GM12875 (cell line): Measurements from ENCODE around the gene CELSR3.

Experiments used
- H3K4me3 ChIP-seq: one replicate; pipeline ENCODE4 v1.5.1; 2011; ENCODE audit warnings: low read depth, low read length, control low read depth
- CTCF ChIP-seq: IDR thresholded peaks from 2 replicates; pipeline ENCODE4 v1.5.1; 2011; ENCODE audit warnings: low read depth, mild to moderate bottlenecking, control low read depth, inconsistent platforms, low read length, moderate library complexity, borderline replicate concordance; ENCODE audit not compliant: insufficient read depth

CELSR3 gene

GRCh38 chr3:48639944-48640606 is 22.6 kb downstream of the CELSR3 start:
- H3K4me3 ChIP-seq = no peak overlapping the region
- TF ChIP-seq CTCF = no peak

- TF ChIP-seq CTCF = no peak
- H3K4me3 ChIP-seq = no peak overlapping the region
Measured at GRCh38 chr3:48637305-48637704, 25.4 kb downstream of the CELSR3 start.

GRCh38 chr3:48636149-48636655 is 26.5 kb downstream of the CELSR3 start:
- TF ChIP-seq CTCF = no peak
- H3K4me3 ChIP-seq = peak overlapping the region; percentile 83

- peak; percentile 81 for TF ChIP-seq CTCF
- H3K4me3 ChIP-seq = peak within 1 kb of the TSS; percentile 83
Measured at GRCh38 chr3:48635222-48636021, 27.3 kb downstream of the CELSR3 start, which contains the start of gene SLC26A6. Gene SLC26A6 (minus strand): TSS chr3:48635461. CDS start chr3:48635393, 68 bp downstream.

GRCh38 chr3:48634661-48635221 is 27.9 kb downstream of the CELSR3 start:
- TF ChIP-seq CTCF = no peak
- peak overlapping the region; percentile 83 for H3K4me3 ChIP-seq

- no peak overlapping the region for H3K4me3 ChIP-seq
- no peak for TF ChIP-seq CTCF
Measured at GRCh38 chr3:48633743-48634142, 28.9 kb downstream of the CELSR3 start.

- TF ChIP-seq CTCF = no peak
- no peak overlapping the region for H3K4me3 ChIP-seq
Measured at GRCh38 chr3:48633256-48633655, 29.4 kb downstream of the CELSR3 start.
